GM06990 (cell line): ENCODE measurements around the gene CXXC5.

Source experiments
- DNase-seq: peaks from one replicate; pipeline ENCODE4 v3.0.0-alpha.2; 2011; ENCODE audit not compliant: insufficient read length; ENCODE audit errors: extremely low read depth
- H3K27me3 ChIP-seq: replicated peaks from 2 replicates; pipeline ENCODE4 v1.6.0; 2011; ENCODE audit warnings: low read length; ENCODE audit not compliant: control insufficient read depth, insufficient read depth
- H3K36me3 ChIP-seq: 2 replicates; pipeline ENCODE4 v1.5.1; 2011; ENCODE audit warnings: low read length; ENCODE audit not compliant: control insufficient read depth, insufficient read depth
- H3K4me3 ChIP-seq: replicated peaks from 2 replicates; pipeline ENCODE4 v1.5.1; 2011; ENCODE audit warnings: low read depth, mild to moderate bottlenecking, control low read depth, low read length
- TF ChIP-seq, protein P1 (sequence below): IDR thresholded peaks from 2 replicates; pipeline ENCODE4 v1.5.1; 2011; ENCODE audit warnings: low read length, control low read depth, mild to moderate bottlenecking, inconsistent platforms; ENCODE audit not compliant: insufficient read depth, poor library complexity, severe bottlenecking

Gene CXXC5

DNA sequence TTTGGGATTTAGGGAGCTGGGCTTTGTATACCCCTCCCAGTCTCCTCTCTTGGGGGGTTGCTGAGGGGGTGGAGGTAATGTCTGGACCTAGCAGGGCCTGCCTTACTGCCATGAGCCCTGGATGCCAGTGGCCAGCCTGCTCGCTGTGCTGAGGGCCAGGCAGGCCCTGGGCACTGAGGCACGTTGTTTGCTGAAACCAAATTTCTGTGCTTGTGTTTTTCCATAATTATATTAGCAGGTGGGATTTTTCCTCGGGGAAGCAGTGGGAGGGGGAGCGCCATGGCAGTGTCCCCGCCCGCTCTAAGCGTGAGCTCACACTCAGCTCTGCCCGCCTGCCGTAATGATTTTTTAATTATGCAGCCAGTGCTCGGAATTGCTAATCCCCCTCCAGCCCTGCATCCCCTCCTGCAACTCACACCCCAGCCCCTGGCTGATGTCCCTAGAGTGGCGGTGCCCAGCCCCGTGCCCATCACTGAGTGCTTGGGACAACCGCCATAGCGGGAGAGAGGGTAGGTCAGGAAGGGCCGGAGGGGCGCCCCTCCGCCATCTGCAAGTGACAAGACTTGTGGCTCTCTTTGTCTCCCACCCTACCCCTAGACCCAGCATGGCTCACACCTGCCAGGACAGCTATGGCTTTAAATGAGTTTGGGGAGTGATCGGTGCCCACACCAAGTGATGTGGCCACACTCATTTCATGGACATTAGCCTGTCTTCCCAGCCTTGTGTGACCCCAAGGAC lies 20.9 kb downstream of the CXXC5 start:
- Histone ChIP-seq H3K36me3 (no peaks in the 10 kb centered on the region), H3K4me3 (peak overlapping the region; percentile 69), H3K27me3 (no peaks in the 10 kb centered on the region)
- TF ChIP-seq, protein P1, sequence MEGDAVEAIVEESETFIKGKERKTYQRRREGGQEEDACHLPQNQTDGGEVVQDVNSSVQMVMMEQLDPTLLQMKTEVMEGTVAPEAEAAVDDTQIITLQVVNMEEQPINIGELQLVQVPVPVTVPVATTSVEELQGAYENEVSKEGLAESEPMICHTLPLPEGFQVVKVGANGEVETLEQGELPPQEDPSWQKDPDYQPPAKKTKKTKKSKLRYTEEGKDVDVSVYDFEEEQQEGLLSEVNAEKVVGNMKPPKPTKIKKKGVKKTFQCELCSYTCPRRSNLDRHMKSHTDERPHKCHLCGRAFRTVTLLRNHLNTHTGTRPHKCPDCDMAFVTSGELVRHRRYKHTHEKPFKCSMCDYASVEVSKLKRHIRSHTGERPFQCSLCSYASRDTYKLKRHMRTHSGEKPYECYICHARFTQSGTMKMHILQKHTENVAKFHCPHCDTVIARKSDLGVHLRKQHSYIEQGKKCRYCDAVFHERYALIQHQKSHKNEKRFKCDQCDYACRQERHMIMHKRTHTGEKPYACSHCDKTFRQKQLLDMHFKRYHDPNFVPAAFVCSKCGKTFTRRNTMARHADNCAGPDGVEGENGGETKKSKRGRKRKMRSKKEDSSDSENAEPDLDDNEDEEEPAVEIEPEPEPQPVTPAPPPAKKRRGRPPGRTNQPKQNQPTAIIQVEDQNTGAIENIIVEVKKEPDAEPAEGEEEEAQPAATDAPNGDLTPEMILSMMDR, result no peak
- peak; percentile 41 for DNase-seq

DNA sequence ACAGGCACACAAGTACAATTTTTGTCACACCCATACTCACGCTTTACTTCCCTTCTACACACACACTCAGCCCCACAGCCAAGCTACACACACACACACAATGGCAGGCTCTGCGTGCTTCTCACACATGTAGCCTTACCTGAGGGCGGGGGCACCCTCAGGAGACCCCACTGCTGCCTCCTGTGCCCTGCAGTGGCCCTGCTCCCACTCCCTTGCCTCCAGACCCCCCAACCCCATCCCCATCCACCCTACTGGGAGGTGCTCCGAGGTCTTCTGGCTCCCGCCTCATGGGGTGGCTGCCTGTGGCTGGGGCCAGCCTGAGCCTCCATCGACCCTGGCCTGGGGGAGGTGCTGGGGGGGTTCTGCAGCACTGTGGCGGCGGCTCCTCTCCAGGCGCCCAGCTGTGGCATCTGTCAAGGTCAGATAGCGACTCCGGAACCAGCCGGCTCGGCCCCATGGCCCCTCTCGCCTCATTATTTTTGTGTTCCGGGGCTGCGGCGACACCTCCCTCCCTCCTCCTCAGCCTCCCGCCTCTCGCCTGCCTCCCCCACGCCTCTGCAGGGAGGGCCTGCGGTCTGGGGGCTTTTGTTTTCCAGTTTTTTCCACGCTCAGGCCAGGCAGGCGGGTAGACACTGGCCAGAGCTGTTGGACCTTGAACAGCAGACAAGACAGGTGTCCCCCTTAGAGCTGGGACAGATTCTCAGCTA lies 21.7 kb downstream of the CXXC5 start:
- no peak for DNase-seq
- peak overlapping the region; percentile 69 for H3K4me3 ChIP-seq
- TF ChIP-seq, protein P1, result no peak
- no peaks in the 10 kb centered on the region for H3K27me3 ChIP-seq
- H3K36me3 ChIP-seq, result no peaks in the 10 kb centered on the region

DNA sequence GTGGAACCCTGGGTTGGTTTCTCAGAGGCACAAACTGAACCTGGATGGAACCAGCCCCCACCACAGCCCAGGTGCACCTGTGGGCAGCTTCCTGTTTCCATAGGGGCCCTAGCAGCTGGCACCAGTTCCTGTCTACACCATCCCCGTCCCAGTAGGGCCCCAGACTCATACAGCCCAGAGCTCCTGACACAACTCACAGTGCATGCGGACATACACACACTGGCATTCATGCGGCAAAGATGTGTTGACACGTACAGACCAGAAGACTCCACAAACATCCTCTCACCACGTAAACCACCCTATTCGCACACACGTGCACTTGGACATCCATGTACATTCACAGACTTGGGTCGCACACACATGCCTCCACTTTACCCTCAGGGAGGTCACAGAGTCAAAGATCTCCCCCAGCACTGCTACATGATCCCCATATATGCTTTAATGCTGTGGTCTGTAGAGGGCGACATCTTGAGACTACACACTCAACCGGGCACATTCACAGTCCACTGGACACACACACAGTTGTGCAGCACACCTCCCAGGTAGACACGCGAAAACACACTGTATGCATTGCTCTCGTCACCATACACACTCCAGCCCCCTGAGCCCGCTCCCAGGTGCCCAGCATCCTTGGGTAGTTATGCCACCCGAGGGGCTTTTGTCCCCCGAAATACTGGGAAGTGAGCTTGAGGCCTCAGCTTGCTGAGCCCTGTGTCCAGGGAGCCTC lies 22.4 kb downstream of the CXXC5 start:
- TF ChIP-seq, protein P1, result peak; percentile 51
- Histone ChIP-seq H3K27me3 (no peaks in the 10 kb centered on the region), H3K4me3 (peak overlapping the region; percentile 69), H3K36me3 (no peaks in the 10 kb centered on the region)
- peak; percentile 85 for DNase-seq

DNA sequence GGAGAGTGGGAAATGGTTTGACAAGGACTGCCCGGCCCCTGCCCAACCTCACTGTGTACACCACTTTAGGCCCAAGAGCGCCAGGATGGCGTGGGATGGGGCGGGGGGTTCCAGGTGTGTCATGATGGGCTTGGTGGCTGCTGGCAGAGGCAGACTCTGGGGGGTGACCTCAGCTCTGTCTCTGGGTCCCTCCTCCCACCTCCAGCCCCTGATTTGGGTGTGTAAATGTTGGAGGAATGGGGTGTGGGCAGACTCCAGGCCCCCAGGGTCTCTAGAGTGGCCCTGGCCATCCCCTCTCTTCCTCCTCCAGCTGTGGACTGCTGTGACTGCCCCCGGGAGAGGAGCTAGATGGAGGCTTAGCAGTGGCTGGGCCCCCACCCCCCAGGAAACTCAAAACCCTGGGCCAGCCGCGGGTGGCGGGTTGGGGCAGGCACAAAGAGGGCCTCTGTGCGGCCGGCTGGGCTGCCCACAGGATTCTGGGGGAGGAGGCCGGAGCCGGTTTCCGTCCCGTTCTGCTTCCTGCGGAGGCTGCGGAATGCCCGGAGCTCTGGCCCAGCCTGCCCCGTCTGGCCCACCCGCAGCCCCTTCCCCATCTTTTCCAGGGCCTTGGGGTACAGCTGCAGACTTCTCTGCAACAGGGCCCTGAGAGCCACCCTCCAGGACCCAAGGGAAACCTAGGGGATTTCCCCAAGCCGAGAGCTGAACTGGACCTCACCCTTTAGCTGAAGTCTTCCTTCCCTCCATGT lies 23.1 kb downstream of the CXXC5 start:
- peak; percentile 70 for DNase-seq
- Histone ChIP-seq H3K27me3 (no peaks in the 10 kb centered on the region), H3K36me3 (no peaks in the 10 kb centered on the region), H3K4me3 (peak overlapping the region; percentile 0)
- TF ChIP-seq, protein P1, result no peak

DNA sequence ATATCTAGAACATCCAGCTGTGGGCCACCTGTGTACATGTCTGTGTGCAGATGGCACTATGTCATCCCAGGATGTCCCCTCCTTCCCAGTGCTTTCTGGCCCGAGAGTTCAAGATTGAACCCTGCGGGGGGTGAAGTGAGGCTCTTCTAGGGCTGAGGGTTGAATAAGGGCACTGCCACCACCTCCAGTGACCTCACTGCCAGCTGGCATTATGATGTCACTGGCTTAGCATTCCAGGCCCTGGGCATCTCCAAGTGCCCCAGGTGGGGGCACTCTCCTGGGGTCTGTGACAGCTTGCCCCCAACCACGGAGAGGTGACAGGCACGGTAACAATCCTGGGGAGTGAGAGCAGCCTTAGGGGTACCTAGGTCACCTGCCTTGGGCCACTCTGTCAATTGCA lies 27.1 kb downstream of the CXXC5 start:
- Histone ChIP-seq H3K27me3 (no peaks in the 10 kb centered on the region), H3K4me3 (no peak overlapping the region), H3K36me3 (peaks cover 3% of the 10 kb centered on the region)
- DNase-seq, result no peak
- TF ChIP-seq, protein P1, result no peak
